ENCODE results near the gene MSL3. TPM values are rescaled to one million over a fixed set of nuclear protein-coding genes. Genes with fewer than 3 reads are reported as not detected.

The MSL3 gene
- total and polyA plus RNA-seq, 2 of the 13 experiments (the other 11 are each of a cell fraction or from before 2014, with no cell fraction given), result 7.6 to 10.2 TPM

GRCh38 chrX:11740794-11741193 lies 17.2 kb upstream of the MSL3 start:
- POLR2A ChIA-PET, result no interaction called here
- H3K4me3 ChIP-seq (replicated peaks in 1 of 3; ENCODE audit: insufficient read depth in 1 of 3, low read depth in 2 of 3, low read length in 3 of 3), result no peak overlapping the region
- DNase-seq (ENCODE audit: low spot score), result no peak
- CTCF ChIA-PET (ENCODE audit: low intra/inter-chr PET ratio, low total read pairs), result no interaction called here
- H3K36me3 ChIP-seq (replicated peaks in 1 of 2; ENCODE audit: control insufficient read depth in 1 of 2, insufficient read depth in 2 of 2, low read length in 2 of 2), result no peaks in the 10 kb centered on the region
- intact Hi-C loops (cut with micrococcal nuclease; ENCODE audit: unreplicated experiment), result no loop called here
- TF ChIP-seq NFE2L1 (CRISPR knock-in tag; IDR thresholded peaks at IDR 0.05; ENCODE audit: borderline replicate concordance) (no peak), RBM22 (optimal IDR thresholded peaks at IDR 0.05; ENCODE audit: low read length) (no peak), ZNF589 (CRISPR knock-in tag; conservative IDR thresholded peaks at IDR 0.05) (no peak), CTCF (CRISPR knock-in tag; IDR thresholded peaks at IDR 0.05) (no peak), ZBTB34 (CRISPR knock-in tag; IDR thresholded peaks at IDR 0.05) (no peak), KLF12 (CRISPR knock-in tag; IDR thresholded peaks at IDR 0.05; ENCODE audit: borderline replicate concordance) (no peak), ATF4 (CRISPR knock-in tag; IDR thresholded peaks at IDR 0.05) (no peak), MAFF (IDR thresholded peaks at IDR 0.05; ENCODE audit: low read depth, low read length) (no peak), ZBTB1 (CRISPR knock-in tag; IDR thresholded peaks at IDR 0.05; ENCODE audit: borderline replicate concordance) (no peak), ZMYM3 (CRISPR knock-in tag; IDR thresholded peaks at IDR 0.05) (no peak)
- no peak overlapping the region for H2AFZ ChIP-seq (ENCODE audit: low read length)
- no peaks in the 10 kb centered on the region for H3K9me3 ChIP-seq (ENCODE audit: low read length)
- in situ Hi-C loops (cut with HindIII; ENCODE audit: extremely low pct_ligation_motif_present, low pct_unique_long_range_greater_than_20kb), result no loop called here
- H3K27ac ChIP-seq (ENCODE audit: extremely low read length, insufficient read depth, low read length), result no peak overlapping the region
- no peaks in the 10 kb centered on the region for H3K79me2 ChIP-seq (ENCODE audit: insufficient read depth, low read length)
- no peaks in the 10 kb centered on the region for H3K4me1 ChIP-seq (ENCODE audit: insufficient read depth, low read length)
- H3K9ac ChIP-seq (ENCODE audit: insufficient read depth, low read depth, low read length), result no peak overlapping the region
- no peaks in the 10 kb centered on the region for H4K20me1 ChIP-seq (ENCODE audit: insufficient read depth, low read length)
- FAIRE-seq, result no peak
- ATAC-seq, result no peak
- no TSS peak for BruUV-seq (replicated peaks)
- H3K4me2 ChIP-seq (ENCODE audit: low read depth, low read length), result no peak overlapping the region
- H3K27me3 ChIP-seq (ENCODE audit: control insufficient read depth in 1 of 2, insufficient read depth in 2 of 2, low read length in 2 of 2), result no peaks in the 10 kb centered on the region
- WGBS (ENCODE audit: low lambda C conversion rate), result 3% methylated on average over 3 of the region's 3 CpGs
